Measurements from ENCODE around the gene MAPK8IP1.
A peak's percentile ranks its signal among the peaks of the same experiment; 100 is the strongest.

MAPK8IP1 gene

GRCh38 chr11:45853332-45854219, 31.9 kb upstream of the MAPK8IP1 start:
- H3K36me3 Mint-ChIP-seq (ENCODE audit: low read depth), result peaks cover 7% of the 10 kb centered on the region
- H3K27me3 Mint-ChIP-seq, result no peaks in the 10 kb centered on the region
- H3K4me3 Mint-ChIP-seq, result no peak overlapping the region
- DNase-seq, result no peak
- H3K9me3 Mint-ChIP-seq, result no peaks in the 10 kb centered on the region
- no peak overlapping the region for H3K27ac Mint-ChIP-seq
- H3K4me1 Mint-ChIP-seq, result peaks cover 25% of the 10 kb centered on the region
- no peak for ATAC-seq

DNA sequence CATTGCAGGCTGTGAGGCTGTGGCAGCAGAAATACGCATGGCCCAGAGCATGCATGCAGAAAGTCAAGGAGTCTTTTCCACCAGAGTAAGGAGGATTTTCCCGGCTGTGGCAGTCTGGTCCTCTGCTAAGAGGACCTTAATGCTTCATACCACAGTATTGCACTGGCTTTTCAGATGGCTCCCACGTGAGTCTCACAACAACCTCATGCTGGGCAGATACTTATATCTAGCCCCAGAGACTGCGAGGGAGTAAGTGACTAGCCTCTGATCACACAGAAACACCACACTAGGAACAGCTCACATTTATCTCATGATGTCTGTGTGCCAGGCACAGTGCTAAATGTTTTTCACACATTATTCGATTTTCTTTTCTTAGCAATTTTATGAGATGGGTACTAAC, 30.1 kb upstream of the MAPK8IP1 start:
- peaks cover 11% of the 10 kb centered on the region for H3K36me3 Mint-ChIP-seq (ENCODE audit: low read depth)
- H3K9me3 Mint-ChIP-seq, result no peaks in the 10 kb centered on the region
- ATAC-seq, result no peak
- H3K27me3 Mint-ChIP-seq, result no peaks in the 10 kb centered on the region
- no peak for DNase-seq
- peaks cover 13% of the 10 kb centered on the region for H3K4me1 Mint-ChIP-seq
- no peak overlapping the region for H3K27ac Mint-ChIP-seq
- H3K4me3 Mint-ChIP-seq, result no peak overlapping the region

DNA sequence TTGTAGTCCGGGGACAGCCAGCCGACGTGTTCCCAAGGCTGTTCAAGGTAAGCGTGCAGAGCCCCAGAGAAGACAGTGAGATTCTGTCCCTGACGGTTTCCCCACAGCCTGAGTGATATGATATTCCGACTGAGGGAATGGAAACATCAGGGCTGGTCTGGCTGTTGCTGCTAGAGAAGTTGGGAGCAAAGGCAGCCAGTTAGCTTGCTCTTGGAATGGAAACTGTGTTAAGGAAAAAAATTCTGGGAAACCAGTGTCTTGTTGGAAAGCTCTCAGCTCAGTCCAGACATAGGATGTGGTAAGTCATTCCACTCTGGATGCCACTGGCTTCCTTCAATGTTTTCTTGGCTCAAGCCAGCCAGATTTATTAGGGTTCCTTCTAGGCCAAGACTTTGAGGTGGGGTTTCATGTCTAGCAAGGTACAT, 29.4 kb upstream of the MAPK8IP1 start:
- Mint-ChIP-seq H3K27me3 (no peaks in the 10 kb centered on the region), H3K4me1 (peaks cover 9% of the 10 kb centered on the region), H3K9me3 (no peaks in the 10 kb centered on the region), H3K36me3 (ENCODE audit: low read depth) (peaks cover 13% of the 10 kb centered on the region), H3K4me3 (no peak overlapping the region), H3K27ac (no peak overlapping the region)
- ATAC-seq (no peak), DNase-seq (no peak)

- no peak for DNase-seq
- Mint-ChIP-seq H3K27me3 (no peaks in the 10 kb centered on the region), H3K4me3 (no peak overlapping the region), H3K27ac (no peak overlapping the region), H3K36me3 (ENCODE audit: low read depth) (peaks cover 17% of the 10 kb centered on the region), H3K4me1 (no peaks in the 10 kb centered on the region), H3K9me3 (no peaks in the 10 kb centered on the region)
- ATAC-seq, result no peak
Observed at GRCh38 chr11:45857961-45858474, 27.4 kb upstream of the MAPK8IP1 start.

DNA sequence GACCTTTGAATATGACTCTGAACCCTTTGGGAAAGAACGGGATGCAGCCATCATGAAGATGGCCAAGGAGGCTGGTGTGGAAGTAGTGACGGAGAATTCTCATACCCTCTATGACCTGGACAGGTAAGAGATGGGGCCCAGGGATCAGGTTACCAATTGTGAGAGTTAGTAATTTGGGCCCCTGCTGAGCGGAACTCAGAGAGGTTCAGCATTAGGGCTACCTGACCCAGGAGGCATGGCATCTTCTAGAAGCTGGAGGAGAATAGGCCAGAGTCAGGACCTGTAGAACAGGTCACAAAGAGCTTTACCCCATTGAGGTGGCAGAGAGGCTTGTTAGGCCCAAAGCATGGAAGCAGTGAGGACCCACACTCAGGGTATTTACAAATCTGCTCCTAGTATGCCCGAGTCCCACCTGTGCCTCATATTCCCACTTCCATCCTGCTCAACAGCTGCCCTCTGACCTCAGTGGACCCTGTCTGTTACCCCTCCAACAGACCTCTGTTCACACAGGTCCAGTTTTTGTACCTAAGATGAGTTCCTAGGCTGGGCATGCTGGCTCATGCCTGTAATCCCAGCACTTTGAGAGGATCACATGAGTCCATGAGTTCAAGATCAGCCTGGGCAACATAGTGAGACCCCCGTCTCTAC, 26.6 kb upstream of the MAPK8IP1 start:
- H3K4me3 Mint-ChIP-seq, result no peak overlapping the region
- ATAC-seq, result no peak
- no peaks in the 10 kb centered on the region for H3K9me3 Mint-ChIP-seq
- no peak overlapping the region for H3K27ac Mint-ChIP-seq
- no peak for DNase-seq
- H3K4me1 Mint-ChIP-seq, result no peaks in the 10 kb centered on the region
- H3K27me3 Mint-ChIP-seq, result no peaks in the 10 kb centered on the region
- H3K36me3 Mint-ChIP-seq (ENCODE audit: low read depth), result peaks cover 17% of the 10 kb centered on the region

DNA sequence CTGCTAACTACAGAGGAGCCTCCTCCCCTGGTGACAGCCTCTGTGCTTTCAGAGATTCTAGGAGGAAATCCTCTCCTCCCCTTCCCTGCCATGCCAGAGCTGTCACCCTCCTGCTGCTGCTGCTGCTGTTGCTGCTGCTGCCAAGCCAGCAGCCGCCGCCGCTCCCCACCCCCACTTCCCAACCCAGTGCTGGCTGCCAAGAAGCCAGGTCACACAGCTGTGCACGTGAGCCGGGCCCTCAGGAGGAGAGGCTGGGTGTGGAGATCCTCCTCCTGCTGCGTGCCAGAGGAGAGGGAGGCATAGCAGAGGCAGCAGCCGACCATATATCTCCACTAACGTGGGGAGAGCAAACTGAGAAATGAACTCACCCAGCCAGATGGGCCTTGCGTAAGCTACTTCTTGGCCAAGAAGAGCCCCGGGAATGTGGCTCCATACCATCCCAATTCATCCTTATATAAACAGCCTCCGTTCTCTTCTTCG, 25.8 kb upstream of the MAPK8IP1 start:
- Mint-ChIP-seq H3K27me3 (no peaks in the 10 kb centered on the region), H3K4me3 (no peak overlapping the region), H3K9me3 (no peaks in the 10 kb centered on the region), H3K36me3 (ENCODE audit: low read depth) (peaks cover 17% of the 10 kb centered on the region), H3K4me1 (no peaks in the 10 kb centered on the region), H3K27ac (no peak overlapping the region)
- ATAC-seq, result no peak
- no peak for DNase-seq

DNA sequence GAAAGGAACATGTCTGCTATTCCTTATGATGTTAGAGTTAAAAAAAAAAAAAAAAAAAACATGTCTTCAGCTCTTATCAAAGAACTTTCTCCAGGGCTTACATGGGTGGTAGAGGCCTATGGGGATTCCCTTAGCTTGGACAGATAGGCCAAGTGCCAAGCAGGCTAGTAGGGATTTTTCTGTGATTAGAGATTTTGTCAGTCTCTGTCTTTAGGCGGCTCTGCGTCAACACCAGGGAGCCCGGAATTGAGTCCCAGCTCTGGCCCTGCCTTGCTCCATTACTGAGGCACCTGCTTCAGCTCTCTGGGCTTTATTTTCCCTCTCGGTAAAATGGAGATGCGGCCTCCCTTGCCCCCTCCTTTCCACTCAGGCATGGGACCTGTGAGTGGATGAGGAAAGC, 25.1 kb upstream of the MAPK8IP1 start:
- DNase-seq (no peak), ATAC-seq (no peak)
- H3K4me1 Mint-ChIP-seq, result no peaks in the 10 kb centered on the region
- H3K4me3 Mint-ChIP-seq, result no peak overlapping the region
- no peaks in the 10 kb centered on the region for H3K27me3 Mint-ChIP-seq
- no peaks in the 10 kb centered on the region for H3K9me3 Mint-ChIP-seq
- no peak overlapping the region for H3K27ac Mint-ChIP-seq
- peaks cover 17% of the 10 kb centered on the region for H3K36me3 Mint-ChIP-seq (ENCODE audit: low read depth)

DNA sequence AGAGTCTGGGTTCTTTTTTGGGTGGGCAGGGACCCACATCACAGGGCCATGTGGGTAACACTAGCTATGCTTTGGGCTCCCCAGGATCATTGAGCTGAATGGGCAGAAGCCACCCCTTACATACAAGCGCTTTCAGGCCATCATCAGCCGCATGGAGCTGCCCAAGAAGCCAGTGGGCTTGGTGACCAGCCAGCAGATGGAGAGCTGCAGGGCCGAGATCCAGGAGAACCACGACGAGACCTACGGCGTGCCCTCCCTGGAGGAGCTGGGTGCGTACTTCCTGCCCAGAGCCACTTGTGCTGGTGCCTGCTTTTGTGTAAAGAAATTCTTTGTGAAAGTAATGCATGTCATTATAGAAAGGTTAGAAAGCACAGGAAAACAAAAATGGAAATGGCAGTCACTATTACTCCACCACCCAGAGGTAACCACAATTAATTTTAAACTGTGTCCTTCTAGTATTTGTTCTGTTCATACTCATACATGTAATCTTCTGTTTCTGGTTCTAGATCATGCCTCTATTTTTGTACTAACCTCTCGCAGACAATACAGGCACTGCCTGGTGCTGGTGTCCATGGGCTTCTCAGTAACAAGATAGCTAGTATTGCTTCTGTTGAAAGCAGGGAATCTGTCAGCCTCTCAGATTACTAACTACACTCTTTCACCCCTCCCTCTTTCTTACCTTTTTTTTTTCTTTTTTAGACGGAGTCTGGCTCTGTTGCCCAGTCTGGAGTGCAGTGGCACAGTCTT, 24.5 kb upstream of the MAPK8IP1 start:
- Mint-ChIP-seq H3K27me3 (no peaks in the 10 kb centered on the region), H3K27ac (no peak overlapping the region), H3K9me3 (no peaks in the 10 kb centered on the region), H3K4me3 (no peak overlapping the region), H3K36me3 (ENCODE audit: low read depth) (peaks cover 21% of the 10 kb centered on the region), H3K4me1 (no peaks in the 10 kb centered on the region)
- ATAC-seq (no peak), DNase-seq (no peak)

- DNase-seq (no peak), ATAC-seq (no peak)
- no peaks in the 10 kb centered on the region for H3K27me3 Mint-ChIP-seq
- no peaks in the 10 kb centered on the region for H3K9me3 Mint-ChIP-seq
- peaks cover 18% of the 10 kb centered on the region for H3K36me3 Mint-ChIP-seq (ENCODE audit: low read depth)
- H3K27ac Mint-ChIP-seq, result no peak overlapping the region
- H3K4me1 Mint-ChIP-seq, result no peaks in the 10 kb centered on the region
- H3K4me3 Mint-ChIP-seq, result no peak overlapping the region
Observed at GRCh38 chr11:45864041-45864440, 21.4 kb upstream of the MAPK8IP1 start.

DNA sequence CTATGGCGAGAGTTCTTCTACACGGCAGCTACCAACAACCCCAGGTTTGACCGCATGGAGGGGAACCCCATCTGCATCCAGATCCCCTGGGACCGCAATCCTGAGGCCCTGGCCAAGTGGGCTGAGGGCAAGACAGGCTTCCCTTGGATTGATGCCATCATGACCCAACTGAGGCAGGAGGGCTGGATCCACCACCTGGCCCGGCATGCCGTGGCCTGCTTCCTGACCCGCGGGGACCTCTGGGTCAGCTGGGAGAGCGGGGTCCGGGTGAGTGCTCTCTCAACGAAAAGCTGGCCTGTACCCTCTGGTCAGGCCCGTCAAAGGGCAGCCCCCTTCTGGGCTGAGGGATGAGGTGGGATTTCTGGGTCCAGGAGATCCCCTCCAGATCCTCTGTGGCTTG, 15.9 kb upstream of the MAPK8IP1 start:
- H3K4me1 Mint-ChIP-seq, result no peaks in the 10 kb centered on the region
- no peak for ATAC-seq
- no peaks in the 10 kb centered on the region for H3K9me3 Mint-ChIP-seq
- DNase-seq, result no peak
- H3K4me3 Mint-ChIP-seq, result no peak overlapping the region
- no peaks in the 10 kb centered on the region for H3K27me3 Mint-ChIP-seq
- H3K36me3 Mint-ChIP-seq (ENCODE audit: low read depth), result peaks cover 26% of the 10 kb centered on the region
- no peak overlapping the region for H3K27ac Mint-ChIP-seq

DNA sequence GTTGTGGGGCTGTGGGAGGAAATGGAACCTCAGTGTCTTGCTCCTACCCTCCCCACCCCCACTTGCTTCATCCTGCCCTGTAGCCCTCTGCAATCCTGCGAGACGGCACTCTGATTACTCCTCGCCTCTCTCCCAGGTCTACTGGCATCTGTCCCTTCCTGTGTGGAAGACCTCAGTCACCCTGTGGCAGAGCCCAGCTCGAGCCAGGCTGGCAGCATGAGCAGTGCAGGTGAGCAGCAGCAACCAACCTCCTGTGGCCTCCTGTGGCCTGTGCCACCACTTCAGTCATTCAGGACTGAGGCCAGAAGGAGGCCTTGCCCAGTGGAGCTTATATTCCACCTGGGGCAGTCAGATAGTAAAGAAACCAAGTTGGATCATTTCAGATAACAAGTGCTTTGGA, 14.7 kb upstream of the MAPK8IP1 start:
- no peak overlapping the region for H3K4me3 Mint-ChIP-seq
- ATAC-seq (no peak), DNase-seq (no peak)
- H3K4me1 Mint-ChIP-seq, result no peaks in the 10 kb centered on the region
- H3K27me3 Mint-ChIP-seq, result no peaks in the 10 kb centered on the region
- H3K36me3 Mint-ChIP-seq (ENCODE audit: low read depth), result peaks cover 23% of the 10 kb centered on the region
- H3K9me3 Mint-ChIP-seq, result no peaks in the 10 kb centered on the region
- H3K27ac Mint-ChIP-seq, result no peak overlapping the region

GRCh38 chr11:45871638-45872037, 13.8 kb upstream of the MAPK8IP1 start:
- no peaks in the 10 kb centered on the region for H3K9me3 Mint-ChIP-seq
- no peaks in the 10 kb centered on the region for H3K4me1 Mint-ChIP-seq
- H3K27me3 Mint-ChIP-seq, result no peaks in the 10 kb centered on the region
- ATAC-seq, result no peak
- DNase-seq, result no peak
- H3K36me3 Mint-ChIP-seq (ENCODE audit: low read depth), result peaks cover 19% of the 10 kb centered on the region
- H3K4me3 Mint-ChIP-seq, result no peak overlapping the region
- H3K27ac Mint-ChIP-seq, result no peak overlapping the region

GRCh38 chr11:45872651-45873356, 12.6 kb upstream of the MAPK8IP1 start:
- DNase-seq (peak; percentile 34), ATAC-seq (peak; percentile 79)
- H3K27ac Mint-ChIP-seq, result no peak overlapping the region
- no peaks in the 10 kb centered on the region for H3K27me3 Mint-ChIP-seq
- no peaks in the 10 kb centered on the region for H3K4me1 Mint-ChIP-seq
- H3K36me3 Mint-ChIP-seq (ENCODE audit: low read depth), result peaks cover 17% of the 10 kb centered on the region
- no peak overlapping the region for H3K4me3 Mint-ChIP-seq
- H3K9me3 Mint-ChIP-seq, result no peaks in the 10 kb centered on the region

DNA sequence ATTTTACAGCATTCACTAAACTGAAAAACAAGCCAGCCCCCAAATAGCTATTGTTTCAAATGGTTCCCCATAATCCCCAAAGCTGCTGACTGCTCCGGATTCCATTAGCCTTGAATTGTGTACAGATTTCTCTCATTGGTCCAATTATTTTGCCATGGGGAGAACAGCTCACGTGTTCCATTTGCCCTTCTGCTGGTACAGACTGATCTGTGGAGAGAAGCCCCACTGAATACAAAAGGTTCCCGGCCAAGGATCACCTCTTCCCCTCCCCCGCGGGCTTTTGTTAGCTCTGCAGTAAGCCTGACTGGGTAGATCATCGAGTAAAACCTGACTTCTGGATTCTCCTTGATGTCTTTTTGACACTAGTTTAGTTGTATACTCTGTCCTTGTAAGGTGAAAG, 9.1 kb upstream of the MAPK8IP1 start:
- H3K4me1 Mint-ChIP-seq, result no peaks in the 10 kb centered on the region
- no peaks in the 10 kb centered on the region for H3K27me3 Mint-ChIP-seq
- no peaks in the 10 kb centered on the region for H3K9me3 Mint-ChIP-seq
- peaks cover 5% of the 10 kb centered on the region for H3K36me3 Mint-ChIP-seq (ENCODE audit: low read depth)
- H3K4me3 Mint-ChIP-seq, result no peak overlapping the region
- no peak for ATAC-seq
- H3K27ac Mint-ChIP-seq, result no peak overlapping the region
- no peak for DNase-seq
